NCI-H526 treated with DMSO at 0.1 percent for 48 hours (cell line): ENCODE measurements around the gene TMPRSS12.
A peak's percentile ranks its signal among the peaks of the same experiment; 100 is the strongest.
"Not testable (repeated sequence)": the region's sequence is repeated elsewhere in the genome, so short reads cannot be mapped to it uniquely, and the experiment has no call there.

ENCODE experiments used
- DNase-seq: peaks from one replicate; lab custom pipeline; 2025; lab: John Stamatoyannopoulos, UW

Gene TMPRSS12, protein sequence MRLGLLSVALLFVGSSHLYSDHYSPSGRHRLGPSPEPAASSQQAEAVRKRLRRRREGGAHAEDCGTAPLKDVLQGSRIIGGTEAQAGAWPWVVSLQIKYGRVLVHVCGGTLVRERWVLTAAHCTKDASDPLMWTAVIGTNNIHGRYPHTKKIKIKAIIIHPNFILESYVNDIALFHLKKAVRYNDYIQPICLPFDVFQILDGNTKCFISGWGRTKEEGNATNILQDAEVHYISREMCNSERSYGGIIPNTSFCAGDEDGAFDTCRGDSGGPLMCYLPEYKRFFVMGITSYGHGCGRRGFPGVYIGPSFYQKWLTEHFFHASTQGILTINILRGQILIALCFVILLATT

DNA sequence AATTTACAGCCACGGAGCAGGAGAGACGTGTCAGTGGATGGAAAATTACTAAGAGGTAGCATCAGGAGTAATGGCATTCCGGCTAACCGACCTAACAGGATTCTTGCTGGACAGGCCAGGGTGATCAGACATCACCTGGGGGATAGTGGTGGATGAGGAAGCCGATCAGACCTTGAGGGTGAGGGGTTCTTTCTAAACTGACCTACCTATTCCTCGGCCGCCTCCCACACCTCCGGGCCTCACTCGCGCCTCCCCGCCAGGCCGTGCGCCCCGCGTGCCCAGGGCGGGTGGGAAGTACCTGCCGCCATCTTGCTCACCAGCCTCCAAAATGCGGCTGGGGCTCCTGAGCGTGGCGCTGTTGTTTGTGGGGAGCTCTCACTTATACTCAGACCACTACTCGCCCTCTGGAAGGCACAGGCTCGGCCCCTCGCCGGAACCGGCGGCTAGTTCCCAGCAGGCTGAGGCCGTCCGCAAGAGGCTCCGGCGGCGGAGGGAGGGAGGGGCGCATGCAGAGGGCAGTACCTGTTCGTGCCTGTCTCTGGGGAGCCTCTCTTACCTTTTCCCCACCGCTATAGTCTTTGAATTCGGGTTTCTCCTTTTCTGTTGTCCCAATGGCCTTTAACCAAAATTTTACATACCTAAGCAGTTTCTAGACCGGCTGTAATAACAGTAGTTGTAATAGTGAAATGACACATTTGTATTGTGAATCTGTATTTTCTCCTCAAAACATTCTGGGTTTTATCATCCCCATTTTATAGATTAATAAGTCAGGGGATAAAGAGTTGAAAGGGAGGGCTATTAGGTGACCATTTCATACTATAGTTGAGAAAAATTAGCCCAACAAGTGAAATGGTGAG lies at the start of gene TMPRSS12:
TSS of gene TMPRSS12 (plus strand) at position 290 of the 857 bp plus-strand sequence. CDS start at position 329, 39 bp downstream.
- no peak for DNase-seq

GRCh38 chr12:50799908-50800307 lies 42.8 kb upstream of the TMPRSS12 start:
- no peak for DNase-seq

DNA sequence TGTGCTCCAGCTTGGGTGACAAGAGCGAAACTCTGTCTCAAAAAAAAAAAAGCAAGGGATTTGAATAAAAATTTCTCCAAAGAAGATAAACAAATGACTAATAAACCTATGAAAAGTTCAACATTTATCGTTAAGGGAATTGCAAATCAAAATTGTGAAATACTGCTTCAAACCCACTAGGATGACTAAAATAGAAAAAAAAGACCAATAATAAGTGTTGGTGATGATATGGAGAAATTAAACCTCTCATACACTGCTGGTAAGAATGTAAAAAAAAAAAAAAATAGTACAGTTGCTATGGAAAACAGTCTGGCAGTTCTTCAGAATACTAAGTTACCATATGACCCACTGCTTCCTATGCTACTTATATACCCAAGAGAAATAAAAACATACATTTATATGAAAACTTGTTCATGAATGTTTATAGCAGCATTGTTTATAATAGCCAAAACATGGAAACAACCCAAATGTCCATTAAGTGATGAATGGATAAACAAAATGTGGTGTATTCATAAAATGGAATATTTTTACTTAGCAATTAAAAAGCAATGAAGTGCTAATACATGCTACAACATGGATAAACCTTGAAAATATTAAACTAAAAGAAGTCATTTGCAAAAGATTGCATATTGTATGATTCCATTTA lies 39.4 kb upstream of the TMPRSS12 start:
- no peak for DNase-seq

- no peak for DNase-seq
These were observed 36.5 kb upstream of the TMPRSS12 start for GRCh38 chr12:50806176-50806575.

DNA sequence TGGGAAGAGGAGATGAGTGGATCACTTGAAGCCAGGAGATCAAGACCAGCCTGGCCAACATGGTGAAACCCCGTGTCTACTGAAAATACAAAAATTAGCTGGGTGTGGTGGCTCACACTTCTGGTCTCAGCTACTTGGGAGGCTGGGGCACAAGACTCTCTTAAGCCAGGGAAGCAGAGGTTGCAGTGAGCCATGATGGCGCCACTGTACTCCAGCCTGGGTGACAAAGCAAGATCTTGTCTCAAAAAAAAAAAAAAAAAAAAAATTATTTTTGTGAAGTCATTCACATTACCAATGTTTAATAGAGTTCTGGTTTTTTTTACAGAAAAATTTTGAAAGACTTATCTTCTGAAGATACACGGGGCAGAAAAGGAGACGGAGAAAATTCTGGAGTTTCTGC lies 33.6 kb upstream of the TMPRSS12 start:
- not testable (repeated sequence) for DNase-seq

DNA sequence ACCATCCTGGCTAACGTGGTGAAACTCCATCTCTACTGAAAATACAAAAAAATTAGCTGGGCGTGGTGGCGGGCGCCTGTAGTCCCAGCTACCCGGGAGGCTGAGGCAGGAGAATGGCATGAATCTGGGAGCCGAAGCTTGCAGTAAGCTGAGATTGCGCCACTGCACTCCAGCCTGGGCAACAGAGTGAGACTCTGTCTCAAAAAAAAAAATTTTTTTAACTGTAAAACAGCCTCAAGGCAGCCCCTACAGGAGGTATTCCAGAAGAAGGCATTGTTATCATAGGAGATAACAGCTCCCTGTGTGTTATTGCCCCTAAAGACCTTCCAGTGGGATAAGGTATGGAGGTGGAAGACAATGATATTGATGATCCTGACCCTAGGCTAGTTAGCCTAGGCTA lies 27.8 kb upstream of the TMPRSS12 start:
- not testable (repeated sequence) for DNase-seq

GRCh38 chr12:50820177-50820576 lies 22.5 kb upstream of the TMPRSS12 start:
- DNase-seq, result no peak

DNA sequence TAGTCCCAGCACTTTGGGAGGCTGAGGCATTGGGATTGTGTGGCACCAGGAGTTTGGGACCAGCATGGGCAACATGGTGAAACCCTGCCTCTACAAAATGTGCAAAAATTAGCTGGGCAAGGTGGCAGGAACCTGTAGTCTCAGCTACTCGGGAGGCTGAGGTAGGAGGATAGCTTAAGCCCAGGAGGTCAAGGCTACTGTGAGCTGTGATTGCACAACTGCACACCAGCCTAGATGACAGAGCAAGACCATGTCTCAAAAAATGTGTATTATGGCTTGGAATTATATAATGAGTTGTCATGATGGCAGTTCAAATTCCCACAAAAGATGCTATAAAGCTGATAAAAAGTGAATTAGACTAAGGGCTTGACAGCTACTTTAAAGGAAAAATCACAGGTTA lies 20.6 kb upstream of the TMPRSS12 start:
- no peak for DNase-seq

DNA sequence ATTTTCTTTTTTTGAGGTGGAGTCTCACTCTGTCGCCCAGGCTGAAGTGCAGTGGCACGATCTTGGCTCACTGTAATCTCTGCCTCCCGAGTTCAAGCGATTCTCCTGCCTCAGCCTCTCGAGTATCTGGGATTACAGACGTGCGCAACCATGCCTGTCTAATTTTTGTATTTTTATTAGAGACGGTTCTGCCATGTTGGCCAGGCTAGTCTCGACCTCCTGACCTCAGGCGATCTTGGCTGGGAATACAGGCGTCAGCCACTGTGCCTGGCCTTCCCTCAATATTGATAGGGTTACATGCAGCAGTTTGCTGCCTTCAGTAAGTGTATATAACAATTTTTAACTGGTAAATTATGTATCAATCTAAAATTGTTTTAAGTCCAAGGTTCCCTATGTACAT lies 19.0 kb upstream of the TMPRSS12 start:
- not testable (repeated sequence) for DNase-seq

GRCh38 chr12:50824914-50825313 lies 17.8 kb upstream of the TMPRSS12 start:
- peak; percentile 26 for DNase-seq

DNA sequence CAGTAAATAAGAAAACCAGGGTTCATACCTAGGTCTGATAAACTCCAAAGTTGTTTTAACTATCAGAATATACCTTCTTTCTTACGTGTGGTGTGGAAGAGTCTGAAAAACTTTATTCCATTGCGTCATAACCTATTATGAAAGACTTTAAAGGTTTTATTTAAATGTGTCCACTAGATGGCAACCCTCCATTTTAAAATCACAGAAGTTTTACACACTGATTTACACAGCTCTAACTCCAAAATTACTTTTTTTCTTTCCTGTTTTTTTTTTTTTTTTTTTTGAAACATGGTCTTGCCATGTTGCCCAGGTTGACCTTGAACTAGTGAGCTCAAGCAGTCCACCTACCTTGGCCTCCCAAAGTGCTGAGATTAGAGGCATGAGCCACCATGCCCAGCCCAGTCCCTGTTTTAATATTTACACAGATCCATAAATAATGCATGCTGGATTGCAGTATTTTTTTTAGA lies 17.3 kb upstream of the TMPRSS12 start:
- DNase-seq, result no peak

DNA sequence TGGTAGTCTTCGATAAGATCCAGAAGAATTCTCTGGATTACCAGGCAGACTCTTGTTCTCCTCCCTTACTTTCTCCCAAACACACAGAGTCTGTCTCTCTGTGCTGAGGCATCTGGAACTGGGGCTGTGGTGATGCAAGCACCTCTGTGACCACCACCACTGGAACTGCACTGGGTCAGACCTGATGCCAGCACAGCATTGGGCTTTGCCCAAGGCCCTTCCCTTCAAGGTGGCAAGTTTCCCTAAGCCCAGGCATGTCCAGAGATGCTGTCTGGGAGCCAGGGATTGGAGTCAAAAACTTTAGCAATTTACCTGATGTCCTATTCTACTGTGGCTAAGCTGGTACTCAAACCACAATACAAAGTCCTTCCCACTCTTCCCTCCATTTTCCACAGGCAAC lies 14.6 kb upstream of the TMPRSS12 start:
- DNase-seq, result no peak

DNA sequence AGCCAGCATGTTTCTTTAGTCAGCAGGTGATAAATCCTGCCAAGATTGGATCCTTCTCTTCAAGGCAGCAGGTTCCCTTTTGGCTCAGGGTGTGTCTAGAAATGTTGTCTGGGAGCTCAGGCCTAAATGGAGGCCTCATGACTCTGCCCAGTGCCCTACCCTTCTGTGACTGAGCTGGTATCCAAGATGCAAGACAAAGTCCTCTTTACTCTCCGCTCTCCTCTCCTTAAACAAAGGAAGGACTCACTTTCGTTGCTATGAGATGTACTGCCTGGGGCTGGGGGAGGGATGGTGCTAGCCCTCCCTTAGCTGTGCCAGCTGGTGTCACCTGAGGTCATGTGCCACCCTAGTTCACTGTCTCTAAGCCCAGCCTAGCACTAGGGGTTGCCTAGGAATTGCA lies 13.8 kb upstream of the TMPRSS12 start:
- no peak for DNase-seq

- not testable (repeated sequence) for DNase-seq
These were observed 8.9 kb upstream of the TMPRSS12 start for GRCh38 chr12:50833801-50834200.

DNA sequence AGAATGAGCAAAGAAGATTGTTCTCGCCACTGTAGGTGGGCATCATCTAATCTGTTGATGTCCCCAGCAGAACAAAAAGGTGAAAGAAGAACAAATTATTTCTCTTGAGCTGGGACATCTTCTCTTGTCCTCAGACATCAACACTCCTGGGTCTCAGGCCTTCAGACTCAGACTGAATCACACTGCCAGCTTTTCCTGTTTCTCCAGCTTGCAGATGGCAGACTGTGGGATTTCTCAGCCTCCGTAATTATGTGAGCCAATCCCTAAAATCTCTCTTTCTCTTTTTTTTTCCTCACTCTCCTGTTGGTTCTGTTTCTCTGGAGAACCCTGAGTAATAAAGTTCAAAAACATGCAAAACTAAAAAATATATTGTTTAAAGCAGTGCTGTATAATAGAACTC lies 3.7 kb upstream of the TMPRSS12 start:
- DNase-seq, result no peak

GRCh38 chr12:50840809-50841487 lies 1.8 kb upstream of the TMPRSS12 start:
- DNase-seq, result no peak

- DNase-seq, result no peak
These were observed 802 bp upstream of the TMPRSS12 start for GRCh38 chr12:50841716-50842531.

DNA sequence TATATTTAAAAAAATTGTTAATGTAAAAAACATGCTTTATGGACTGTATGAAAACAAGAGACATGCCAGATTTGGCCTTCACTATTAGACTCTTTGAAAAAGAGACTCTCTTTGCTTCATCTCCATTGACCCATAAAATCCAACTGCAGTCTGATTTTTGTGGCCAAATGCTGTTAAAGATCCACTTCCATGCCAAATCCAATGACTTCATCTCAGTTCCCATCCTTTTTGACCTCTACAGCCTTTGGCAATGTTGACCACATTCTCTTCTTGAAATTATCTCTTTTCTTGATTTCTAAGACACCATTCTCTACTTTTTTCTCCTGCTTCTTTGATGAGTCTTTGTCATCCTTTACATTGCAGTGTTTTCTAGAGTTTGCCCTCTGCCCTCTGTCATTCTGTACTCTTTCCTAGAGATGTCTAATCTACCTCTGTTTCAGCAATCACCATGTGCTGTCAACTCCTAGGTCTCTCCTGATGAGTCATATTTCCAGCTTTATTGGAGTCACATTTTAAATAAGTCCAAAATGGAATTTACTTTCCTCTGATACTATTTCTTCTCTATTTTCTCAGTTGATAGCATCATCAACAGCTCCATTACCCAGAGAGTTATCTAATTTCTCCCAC lies 2.4 kb downstream of the TMPRSS12 start:
- no peak for DNase-seq

- no peak for DNase-seq
These were observed 6.2 kb downstream of the TMPRSS12 start for GRCh38 chr12:50848963-50849362.

GRCh38 chr12:50855218-50855617 lies 12.5 kb downstream of the TMPRSS12 start:
- not testable (repeated sequence) for DNase-seq

GRCh38 chr12:50855679-50856078 lies 13.0 kb downstream of the TMPRSS12 start:
- DNase-seq, result not testable (repeated sequence)
